Hematopoietic multipotent progenitor cell treated with erythropoietin and hydrocortisone succinate and interleukin-3 and kit ligand, for 6 days (in vitro differentiated cells): ENCODE measurements around the gene DACH2.
"Not testable (repeated sequence)": the region's sequence is repeated elsewhere in the genome, so short reads cannot be mapped to it uniquely, and the experiment has no call there.

Experiments
- DNase-seq: peaks from one replicate; pipeline ENCODE4 v3.0.0-alpha.2; 2015

The DACH2 gene

DNA sequence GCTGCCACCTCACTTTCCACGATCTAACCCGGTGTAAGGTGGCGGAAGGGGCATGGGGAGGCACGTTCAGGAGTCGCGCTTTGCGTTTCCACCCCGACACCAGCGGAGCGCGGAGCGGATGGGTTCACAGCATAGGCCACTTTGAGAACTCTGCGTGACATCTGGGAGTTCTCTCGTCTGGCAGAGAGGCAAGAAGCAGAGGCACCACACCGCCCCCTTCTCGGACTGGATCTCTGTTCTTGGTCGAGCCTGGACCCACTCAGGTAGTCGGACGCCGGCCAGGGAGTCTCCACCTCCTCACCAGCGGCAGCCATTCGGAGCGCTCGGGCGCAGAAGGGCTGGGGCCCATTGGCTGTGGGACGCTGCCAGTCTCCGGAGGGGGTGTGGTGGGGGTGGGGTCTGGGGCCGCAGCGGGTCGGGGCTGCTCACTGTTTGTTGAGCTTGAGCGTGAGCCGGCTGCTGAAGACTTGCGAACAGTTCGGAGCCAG, at the start of gene DACH2:
Gene DACH2 (plus strand): TSS at position 428 of the 488 bp plus-strand sequence.
- peak; percentile 10 for DNase-seq

DNA sequence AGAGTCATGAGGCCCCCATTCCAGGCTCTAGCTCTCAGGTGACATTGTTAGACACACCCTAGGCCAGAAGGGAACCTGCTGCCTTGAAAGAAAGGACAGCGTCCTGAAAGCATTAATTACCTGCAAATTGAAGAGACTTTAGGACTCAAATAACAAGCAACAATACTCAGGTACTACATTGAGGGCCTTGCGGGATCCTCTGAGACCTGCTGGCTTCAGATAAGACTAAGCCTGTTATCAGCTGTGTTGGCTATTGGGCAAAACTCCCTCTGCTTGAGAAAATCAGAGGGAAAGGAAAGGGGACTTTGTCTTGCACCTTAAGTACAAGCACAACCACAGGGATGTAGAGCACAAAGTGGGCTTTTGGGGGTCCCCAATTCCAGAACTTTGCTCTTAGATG, 45.9 kb upstream of the DACH2 start:
- no peak for DNase-seq

DNA sequence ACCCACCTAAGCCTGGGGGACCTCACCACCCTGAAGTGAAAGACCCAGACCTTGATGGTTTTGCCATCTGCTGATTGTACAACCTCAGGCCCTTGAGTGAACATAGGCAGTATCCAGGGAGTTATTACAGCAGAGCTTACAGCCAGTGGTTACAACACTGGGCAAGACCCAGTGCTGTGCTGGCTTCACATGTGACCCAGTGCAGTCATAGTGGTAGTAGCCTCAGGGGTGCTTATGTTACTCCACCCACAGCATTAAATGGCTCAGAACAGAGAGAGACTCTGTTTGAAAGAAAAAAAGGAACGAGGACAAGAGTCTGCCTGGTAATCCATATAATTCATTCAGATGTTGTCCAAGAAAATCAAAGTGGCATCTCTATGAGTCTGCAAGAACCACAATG, 45.2 kb upstream of the DACH2 start:
- no peak for DNase-seq

DNA sequence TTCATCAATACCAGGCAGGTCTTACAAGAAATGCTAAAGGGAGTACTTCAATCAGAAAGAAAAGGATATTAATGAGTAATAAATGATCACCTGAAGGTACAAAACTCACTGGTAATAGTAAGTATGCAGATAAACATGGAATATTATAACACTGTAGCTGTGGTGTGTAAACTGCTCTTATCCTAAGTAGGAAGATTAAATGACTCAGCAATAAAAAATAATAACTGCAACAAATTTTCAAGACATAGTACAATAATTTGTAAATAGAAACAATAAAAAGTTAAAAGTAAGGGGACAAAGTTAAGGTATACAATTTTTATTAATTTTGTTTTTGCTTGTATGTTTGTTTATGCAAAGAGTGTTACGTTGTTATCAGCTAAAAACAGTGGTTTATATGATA, 43.7 kb upstream of the DACH2 start:
- no peak for DNase-seq

DNA sequence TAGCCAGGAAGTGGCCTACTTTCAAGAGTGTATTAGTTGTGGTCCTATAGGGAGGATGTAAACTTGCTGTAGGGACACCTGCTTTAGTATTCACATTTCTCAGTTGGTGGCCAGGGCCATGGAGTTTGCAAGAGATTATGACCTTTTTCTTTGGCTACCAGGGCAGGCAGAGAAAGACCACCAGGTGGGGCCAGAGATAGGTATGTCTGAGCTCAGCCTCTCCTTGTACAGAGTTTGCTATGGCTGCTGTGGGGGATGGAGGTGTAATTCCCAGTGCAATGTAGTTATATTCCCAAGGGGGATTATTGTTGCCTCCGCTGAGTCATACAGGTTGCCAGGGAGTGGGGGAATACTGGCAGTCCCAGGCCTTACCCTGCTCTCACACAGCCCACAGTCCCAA, 26.3 kb upstream of the DACH2 start:
- no peak for DNase-seq

DNA sequence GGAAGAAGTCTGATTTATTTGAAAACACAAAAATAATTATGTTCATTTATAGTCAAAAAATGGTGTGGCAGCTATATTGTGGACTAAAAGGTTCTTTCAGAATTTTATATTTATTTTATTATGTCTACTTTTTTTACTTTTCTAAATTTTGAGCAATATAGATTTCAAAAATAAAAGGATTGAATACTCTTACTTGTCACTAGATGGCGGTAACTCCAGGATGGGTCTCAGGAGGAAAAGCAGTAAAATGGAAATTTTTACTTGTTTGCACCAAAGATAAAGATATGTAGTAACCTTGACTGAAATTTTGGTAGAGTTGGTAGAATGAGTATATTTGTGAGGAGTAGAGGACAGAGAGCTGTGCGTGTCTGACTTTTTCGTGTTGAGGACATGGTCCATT, 14.5 kb upstream of the DACH2 start:
- DNase-seq: peak; percentile 31

DNA sequence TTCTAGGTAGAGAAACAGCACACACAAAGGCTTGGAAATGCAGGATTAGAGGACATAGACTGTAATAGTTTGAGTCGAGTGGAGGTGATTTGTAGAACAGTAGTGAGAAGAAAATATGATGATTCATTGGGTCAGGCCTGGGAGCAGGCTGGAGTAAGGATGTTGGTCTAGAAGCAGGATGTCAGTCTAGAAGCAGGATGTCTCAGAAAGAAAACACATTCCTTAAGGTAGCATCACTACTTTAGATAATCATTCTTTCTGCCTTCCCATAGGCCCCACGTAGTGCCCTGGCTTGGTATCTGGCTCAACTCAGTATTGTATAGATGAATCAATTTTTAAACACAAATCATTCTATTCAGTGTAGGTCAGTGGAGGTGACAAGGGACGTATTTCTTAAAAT, 11.2 kb upstream of the DACH2 start:
- DNase-seq: no peak

DNA sequence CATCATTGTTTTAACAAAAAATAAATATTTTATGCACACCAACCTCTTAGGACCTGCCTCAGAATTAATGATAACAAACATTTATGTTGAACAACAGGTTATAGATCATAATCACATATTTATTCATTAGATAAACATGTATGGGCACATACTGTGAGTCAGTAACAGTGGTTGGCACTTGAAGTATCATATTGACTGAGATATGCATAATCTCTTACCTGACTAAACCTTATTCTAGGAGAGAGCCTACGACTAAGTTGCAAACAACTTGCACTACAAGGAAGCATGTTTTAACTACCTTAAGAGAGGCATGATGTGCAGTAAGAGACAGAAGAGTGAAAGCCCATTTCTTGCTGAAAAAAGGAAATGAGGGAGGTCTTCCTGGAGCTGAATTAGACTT, 6.5 kb upstream of the DACH2 start:
- no peak for DNase-seq

DNA sequence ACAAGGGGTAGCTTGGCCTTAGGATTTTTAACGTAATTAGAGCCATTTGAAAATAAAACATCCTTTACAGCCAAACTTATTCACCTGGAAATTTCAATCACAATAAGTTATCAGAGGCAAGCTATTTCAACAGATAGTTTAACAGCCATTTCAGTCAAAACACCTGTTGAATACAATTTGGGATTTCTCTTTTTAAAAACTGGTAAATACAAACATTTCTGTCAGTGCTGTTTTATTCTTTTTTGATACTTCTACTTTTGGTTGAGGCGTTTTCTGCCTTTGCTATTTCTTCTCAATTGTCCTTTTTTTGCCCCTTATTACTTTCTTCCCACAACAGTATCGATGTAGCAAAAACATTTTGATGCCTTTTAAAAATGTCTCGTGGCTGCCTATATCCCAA, 2.1 kb upstream of the DACH2 start:
- no peak for DNase-seq

DNA sequence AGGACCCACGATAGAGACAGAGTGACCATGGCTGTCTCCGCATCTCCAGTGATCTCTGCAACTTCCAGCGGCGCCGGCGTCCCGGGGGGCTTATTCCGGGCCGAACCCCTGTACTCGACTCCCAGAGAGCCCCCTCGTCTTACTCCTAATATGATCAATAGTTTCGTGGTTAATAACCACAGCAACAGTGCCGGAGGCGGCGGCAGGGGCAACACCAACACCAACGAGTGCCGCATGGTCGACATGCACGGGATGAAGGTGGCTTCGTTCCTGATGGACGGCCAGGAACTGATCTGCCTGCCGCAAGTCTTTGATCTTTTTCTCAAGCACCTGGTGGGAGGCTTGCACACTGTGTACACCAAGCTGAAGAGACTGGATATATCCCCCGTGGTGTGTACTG, 343 bp downstream of the DACH2 start:
- DNase-seq: no peak

DNA sequence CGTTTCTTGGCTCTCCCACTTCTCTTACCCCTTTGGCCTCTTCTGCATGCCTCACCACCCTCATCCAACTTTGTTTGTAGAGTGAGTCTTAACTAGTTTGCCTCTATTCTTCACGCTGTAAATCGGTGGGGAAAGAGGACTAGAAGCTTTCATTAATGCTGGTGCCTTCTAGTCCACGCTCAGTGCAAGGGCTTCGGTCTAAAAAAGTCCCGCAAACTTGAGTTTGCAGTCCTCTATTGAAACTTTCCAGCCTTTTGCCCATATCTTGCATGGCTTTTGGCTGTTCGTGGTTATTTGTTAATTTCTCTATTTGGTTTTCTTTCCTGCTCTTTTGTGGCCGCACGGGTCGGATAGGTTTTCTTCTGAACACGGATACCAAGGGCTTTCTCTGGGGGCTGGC, 868 bp downstream of the DACH2 start:
- DNase-seq: no peak

DNA sequence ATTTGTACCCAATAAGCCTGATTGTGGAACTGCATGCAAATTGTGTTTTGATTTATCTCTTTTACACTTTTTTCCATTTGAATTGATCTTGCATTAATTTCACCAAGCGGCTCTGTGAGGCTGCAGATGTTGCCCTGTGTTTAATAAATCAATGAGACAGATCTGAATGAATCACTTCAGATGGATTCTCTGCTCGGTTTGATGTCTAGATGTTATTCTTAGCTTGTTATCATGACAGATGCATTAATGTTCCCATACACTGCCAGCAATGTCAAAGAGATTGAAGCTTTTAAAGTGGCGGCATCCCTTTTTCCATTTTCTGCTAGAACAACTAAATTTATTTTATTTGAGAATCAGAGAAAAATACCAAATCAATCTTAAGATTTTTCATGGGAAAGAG, 6.3 kb downstream of the DACH2 start:
- DNase-seq: no peak

DNA sequence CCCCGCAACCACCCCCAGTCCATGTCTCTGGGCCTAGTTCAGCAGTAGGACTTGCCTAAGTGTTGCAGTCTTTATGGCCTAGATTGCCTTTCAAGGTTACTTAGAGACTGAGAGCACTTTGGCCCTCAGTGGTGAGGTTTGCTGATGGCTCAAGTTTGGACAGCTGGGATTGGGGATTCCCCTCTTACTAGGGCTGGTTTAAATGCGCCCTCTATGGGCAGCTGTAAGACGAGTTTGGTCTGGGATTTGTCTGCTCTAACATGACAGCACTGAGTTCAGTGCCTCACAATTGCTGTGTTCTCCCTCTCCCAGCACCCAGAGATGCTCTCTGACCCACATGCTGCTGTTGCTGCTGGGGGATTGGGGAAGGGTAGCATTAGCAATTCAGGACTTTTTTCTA, 23.1 kb downstream of the DACH2 start:
- peak; percentile 21 for DNase-seq

DNA sequence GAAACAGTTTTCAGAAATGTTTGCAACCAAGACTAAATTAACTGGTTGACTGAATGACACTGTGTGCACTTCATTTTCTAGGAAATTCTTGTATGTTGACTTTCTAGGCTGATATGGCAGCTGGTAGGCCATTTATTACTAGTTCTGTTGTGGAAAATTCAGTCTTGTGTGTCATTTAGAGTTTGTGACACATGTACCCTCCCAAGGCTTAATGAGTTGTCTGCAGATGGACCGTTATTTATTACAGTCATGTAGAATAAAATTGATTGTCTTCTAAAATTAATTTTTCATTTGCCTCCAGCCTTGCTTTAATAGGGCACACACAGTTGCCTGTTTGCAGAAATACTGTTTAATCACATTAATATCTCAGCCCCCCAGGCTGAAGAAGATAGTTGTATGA, 30.7 kb downstream of the DACH2 start:
- no peak for DNase-seq

DNA sequence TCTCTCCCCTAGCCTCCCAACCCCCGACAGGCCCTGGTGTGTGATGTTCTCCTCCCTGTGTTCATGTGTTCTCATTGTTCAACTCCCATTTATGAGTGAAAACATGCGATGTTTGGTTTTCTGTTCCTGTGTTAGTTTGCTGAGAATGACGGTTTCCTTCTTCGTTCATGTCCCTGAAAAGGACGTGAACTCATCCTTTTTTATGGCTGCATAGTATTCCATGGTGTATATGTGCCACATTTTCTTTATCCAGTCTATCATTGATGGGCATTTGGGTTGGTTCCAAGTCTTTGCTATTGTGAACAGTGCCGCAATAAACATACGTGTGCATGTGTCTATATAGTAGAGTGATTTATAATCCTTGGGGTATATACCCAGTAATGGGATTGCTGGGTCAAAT, 33.1 kb downstream of the DACH2 start:
- DNase-seq: not testable (repeated sequence)

DNA sequence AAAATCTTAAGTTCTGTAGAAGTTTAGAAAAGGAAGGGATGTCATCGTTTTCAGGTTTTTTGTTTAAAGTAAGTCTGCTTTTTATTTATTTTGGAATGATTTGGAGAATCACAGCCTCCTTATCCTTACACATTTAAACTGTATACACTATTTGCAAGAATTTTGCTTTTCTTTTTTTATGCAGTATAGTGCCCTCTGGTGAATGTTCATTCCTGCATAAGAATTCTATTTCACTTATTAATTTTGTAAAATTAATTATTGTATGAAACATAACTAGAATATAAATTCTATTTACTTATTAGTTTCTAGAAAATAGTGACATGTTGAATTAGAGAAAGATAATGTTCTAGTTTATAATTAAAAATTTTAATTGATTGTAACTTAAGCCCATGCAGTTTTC, 44.6 kb downstream of the DACH2 start:
- DNase-seq: no peak

DNA sequence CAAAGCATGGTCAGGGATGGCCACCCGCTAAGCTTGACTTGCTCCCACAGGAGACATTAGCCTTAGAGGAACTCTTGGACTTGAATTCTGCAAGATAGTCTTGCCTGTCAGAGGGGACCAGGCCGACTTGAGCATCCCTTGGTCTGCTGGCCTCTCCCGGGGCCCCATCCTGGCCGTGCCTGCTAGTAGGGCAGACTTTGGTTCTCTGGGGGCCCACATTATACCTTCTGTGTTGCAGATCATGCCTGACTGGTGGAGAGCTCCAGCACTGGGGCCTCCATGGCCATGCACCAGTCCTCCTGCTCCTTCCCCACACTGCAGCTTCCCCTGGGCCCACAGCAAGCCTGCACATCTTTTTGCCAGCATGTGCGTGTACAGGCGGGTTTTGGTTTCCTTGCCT, 46.5 kb downstream of the DACH2 start:
- DNase-seq: no peak

DNA sequence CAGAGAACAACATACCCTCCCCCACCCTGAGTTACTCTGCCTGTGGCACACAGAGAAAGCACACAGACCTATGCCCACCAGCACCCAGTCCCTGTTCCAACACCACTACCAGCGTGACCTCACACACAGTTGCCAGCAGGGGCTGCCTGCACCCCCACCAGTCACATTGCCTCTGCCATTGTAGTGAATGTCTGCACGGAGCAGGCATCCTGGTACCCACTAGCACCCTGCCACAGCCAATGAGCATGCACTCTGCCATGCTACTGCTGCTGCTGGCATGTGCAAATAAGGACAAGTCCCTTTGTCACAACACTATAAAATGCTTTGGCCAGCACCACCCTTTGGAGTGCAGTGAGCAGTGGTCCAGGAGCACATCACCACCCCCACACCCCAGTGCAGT, 47.1 kb downstream of the DACH2 start:
- DNase-seq: no peak

DNA sequence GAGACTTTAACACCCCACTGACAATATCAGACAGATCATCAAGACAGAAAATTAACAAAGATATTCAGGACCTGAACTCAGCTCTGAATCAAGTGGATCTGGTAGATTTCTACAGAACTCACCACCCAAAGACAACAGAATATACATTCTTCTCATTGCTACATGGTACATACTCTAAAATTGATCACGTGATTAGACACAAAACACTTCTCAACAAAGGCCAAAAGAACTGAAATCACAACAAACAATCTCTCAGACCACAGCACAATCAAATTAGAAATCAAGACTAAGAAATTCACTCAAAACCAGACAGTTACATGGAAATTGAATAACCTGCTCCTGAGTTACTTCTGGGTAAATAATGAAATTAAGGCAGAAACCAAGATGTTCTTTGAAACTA, 49.6 kb downstream of the DACH2 start:
- no peak for DNase-seq

DNA sequence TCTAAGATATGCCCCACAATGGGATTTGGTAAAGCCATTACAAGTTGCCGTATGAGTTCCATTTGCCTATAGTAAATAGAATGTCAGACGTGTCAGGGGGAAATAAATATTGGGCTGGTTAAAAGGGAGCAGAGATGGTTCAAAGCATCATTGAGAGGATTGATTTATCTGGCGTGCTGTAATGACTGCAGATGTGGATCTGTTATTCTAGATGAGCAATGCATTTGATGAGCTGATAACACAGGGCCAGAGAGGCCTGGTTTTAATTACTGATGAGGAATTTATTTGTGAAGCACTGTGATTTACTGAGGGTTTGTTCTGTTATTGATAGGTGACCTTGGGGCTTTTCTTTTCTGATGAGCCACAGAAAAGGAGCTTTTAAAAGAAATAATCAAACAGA, 62.5 kb downstream of the DACH2 start:
- no peak for DNase-seq

DNA sequence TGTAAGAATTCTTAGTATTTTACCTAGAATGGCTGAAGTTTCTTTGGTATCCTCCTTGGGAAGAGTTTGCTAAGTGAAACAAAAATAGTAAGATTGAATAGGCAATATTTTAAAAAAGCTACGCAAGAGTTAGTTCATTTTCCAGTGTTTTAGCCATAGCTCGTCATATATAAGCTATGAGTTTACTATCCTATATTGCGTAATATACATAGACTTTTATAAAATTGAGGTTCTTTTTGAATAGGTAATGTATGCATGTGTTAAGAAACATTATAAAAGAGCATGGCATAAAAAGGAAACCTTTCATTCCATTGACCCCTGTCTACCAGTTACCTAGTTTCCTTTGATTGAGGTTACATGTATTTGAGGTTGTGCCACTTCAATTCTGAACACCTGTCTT, 67.0 kb downstream of the DACH2 start:
- DNase-seq: no peak

DNA sequence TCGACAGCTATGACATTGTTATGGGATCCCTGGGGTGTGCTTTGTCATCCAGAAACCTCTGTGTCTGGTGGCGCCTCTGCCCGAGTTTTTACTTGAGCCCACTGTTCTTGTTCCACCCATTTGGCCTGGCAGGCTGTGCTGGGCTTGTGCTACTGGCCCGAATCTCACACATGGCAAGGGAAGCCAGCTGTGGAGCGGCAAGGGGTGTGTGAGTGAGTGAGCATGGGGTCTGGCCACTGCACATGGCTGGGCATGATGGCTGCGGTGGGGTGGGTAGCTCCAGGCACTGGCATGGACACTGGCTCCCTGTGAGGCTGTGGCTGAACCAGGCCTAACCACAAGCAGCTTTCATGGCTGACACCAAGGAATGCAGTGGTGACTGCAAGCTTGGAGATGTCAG, 89.2 kb downstream of the DACH2 start:
- no peak for DNase-seq

DNA sequence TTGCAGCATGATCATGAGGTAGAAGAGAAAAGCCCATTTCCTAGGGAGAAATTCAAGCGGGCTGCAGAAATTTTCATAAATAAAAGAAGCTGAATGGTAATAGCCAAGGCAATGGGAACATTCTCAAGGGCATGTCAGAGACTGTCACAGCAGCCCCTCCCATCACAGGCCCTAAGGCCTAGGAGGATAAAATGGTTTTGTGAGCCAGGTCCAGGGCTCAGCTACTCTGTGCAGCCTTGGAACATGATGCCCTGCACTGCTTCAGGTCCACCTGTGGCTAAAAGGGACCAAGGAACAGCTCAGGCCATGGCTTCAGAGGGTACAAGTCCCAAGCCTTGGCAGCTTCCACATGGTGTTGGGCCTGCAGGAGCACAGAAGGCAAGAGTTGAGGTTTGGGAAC, 93.3 kb downstream of the DACH2 start:
- DNase-seq: no peak

DNA sequence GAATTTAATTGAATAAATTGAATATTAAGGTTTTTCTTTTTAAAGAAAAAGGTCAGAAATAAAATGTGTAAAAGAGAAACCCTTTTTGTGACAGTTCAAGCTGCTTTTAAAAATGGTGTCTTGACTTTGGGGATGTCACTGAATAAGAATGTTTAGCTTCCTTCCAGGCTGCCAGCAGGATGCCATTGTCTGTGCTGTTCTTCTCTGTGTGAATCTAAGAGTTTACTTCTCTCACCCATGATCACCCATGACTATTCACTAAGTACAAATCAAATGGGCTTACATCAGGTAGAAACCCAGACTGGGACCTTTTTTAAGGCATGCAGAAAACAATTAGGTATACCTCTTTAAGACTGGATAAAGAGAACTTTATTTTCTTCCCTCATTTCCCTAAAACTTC, 115.3 kb downstream of the DACH2 start:
- DNase-seq: no peak

DNA sequence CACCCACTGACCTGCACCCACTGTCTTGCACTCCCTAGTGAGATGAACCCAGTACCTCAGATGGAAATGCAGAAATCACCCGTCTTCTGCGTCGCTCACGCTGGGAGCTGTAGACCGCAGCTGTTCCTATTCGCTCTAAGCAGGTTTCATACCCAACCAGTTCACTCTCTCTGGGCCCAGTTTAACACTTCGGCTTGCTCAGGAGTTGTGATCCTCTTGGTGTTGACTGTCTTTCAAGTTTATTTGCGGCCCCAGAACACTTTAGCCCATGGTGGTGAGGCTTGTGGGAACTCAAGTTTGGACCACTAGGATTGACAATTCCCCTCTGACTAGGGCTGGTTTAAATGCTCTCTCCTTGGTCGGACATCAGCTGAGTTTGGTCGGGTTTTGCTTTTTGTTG, 147.0 kb downstream of the DACH2 start:
- no peak for DNase-seq

DNA sequence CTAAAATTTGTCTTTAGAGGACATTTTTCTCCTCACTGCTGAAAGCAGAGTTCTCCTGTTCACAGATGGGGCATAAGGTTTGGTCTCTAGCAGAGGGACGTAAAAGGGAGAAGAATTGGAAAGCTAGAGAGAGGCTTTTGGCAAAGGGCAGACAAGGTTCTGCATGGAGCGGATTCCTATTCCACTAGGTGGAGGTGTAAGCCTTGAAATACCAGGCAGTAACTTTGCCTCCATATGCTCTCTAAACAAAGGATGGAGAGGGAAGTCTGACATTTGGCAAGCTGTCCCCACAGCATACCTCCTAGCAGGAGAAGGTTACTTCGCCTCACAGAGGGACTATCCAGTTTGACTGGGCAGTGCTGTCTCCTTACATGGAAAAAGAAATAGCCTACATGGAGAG, 174.7 kb downstream of the DACH2 start:
- DNase-seq: no peak
